T-cell (primary cell): ENCODE results near the gene MAP2K7. TPM values are rescaled to one million over a fixed set of nuclear protein-coding genes. Genes with fewer than 3 reads are reported as not detected.
"Not testable (repeated sequence)": the region's sequence is repeated elsewhere in the genome, so short reads cannot be mapped to it uniquely, and the experiment has no call there.

Experiments
- ATAC-seq, 4 experiments: fragments of 200-7000 bp in 3 of 4; fragments of 150-1000 bp in 1 of 4; cut with Tn5 transposase; replicated peaks in 1 of 4; 1 replicate in 3 of 4; 2 replicates in 1 of 4; pipeline ENCODE4 v1.10.0; 2021; ENCODE audit warnings: moderate library complexity in 3 of 4, mild to moderate bottlenecking in 2 of 4, moderate number of reproducible peaks in 1 of 4
- CTCF ChIA-PET, 2 donors: fragments of 300-600 bp; sonication (Branson Sonifier 250); formaldehyde crosslinking; loops; one replicate each; lab custom pipeline; 2022; ENCODE audit warnings: antibody characterized with exemption in 2 of 2; lab: Charles Lee
- POLR2A ChIA-PET, 2 donors: fragments of 300-600 bp; sonication (Branson Sonifier 250); formaldehyde crosslinking; loops; one replicate each; lab custom pipeline; 2022; ENCODE audit warnings: antibody characterized with exemption in 2 of 2; lab: Charles Lee
- DNase-seq, 35 experiments: peaks; one replicate each; pipeline versions ENCODE4 v3.0.0 to v3.0.0-alpha.2; 2013 to 2023
- H3K27ac ChIP-seq: one replicate; pipeline ENCODE4 v1.5.1; 2013; ENCODE audit warnings: low read length
- H3K27me3 ChIP-seq, 2 experiments: replicated peaks in 1 of 2; 1 replicate in 1 of 2; 2 replicates in 1 of 2; pipeline versions ENCODE4 v1.6.1 to v1.7.0; 2013; ENCODE audit warnings: low read length in 1 of 2, mixed read lengths in 1 of 2; ENCODE audit not compliant: control insufficient read depth in 2 of 2, insufficient read depth in 2 of 2; ENCODE audit errors: extremely low read depth in 1 of 2
- H3K36me3 ChIP-seq, 2 donors: 1 replicate in 1 of 2; 2 replicates in 1 of 2; pipeline versions ENCODE4 v1.6.1 to v1.7.0; 2013; ENCODE audit warnings: low read length in 1 of 2; ENCODE audit not compliant: control insufficient read depth in 2 of 2, insufficient read depth in 1 of 2; ENCODE audit errors: extremely low read depth in 1 of 2
- H3K4me1 ChIP-seq, 2 experiments: 1 replicate in 1 of 2; 2 replicates in 1 of 2; pipeline versions ENCODE4 v1.6.1 to v1.7.0; 2013; ENCODE audit warnings: low read length in 2 of 2, mixed read lengths in 1 of 2; ENCODE audit not compliant: insufficient read depth in 2 of 2, control insufficient read depth in 1 of 2; ENCODE audit errors: extremely low read depth in 1 of 2
- H3K4me3 ChIP-seq, 2 donors: 1 replicate in 1 of 2; 2 replicates in 1 of 2; pipeline versions ENCODE4 v1.5.1 to v1.7.0; 2013; ENCODE audit warnings: mild to moderate bottlenecking in 2 of 2, low read length in 1 of 2, moderate library complexity in 1 of 2; ENCODE audit not compliant: control insufficient read depth in 1 of 2; ENCODE audit errors: extremely low read depth in 1 of 2
- H3K9me3 ChIP-seq: 2 replicates; pipeline ENCODE4 v1.7.0; 2013
- H3K27ac Mint-ChIP-seq, 2 donors: one replicate each; pipeline ENCODE4 v1.8.0; 2020 to 2021; ENCODE audit warnings: mild to moderate bottlenecking in 2 of 2, mixed read lengths in 2 of 2
- H3K27me3 Mint-ChIP-seq, 2 donors: one replicate each; pipeline ENCODE4 v1.8.0; 2021 to 2022; ENCODE audit warnings: mixed read lengths in 2 of 2
- H3K36me3 Mint-ChIP-seq: one replicate; pipeline ENCODE4 v1.8.0; 2021; ENCODE audit warnings: mixed read lengths
- H3K4me1 Mint-ChIP-seq, 3 donors: one replicate each; pipeline ENCODE4 v1.8.0; 2020 to 2022; ENCODE audit warnings: mixed read lengths in 3 of 3, mild to moderate bottlenecking in 1 of 3
- H3K4me3 Mint-ChIP-seq, 3 donors: one replicate each; pipeline ENCODE4 v1.8.0; 2020 to 2022; ENCODE audit warnings: mild to moderate bottlenecking in 3 of 3, mixed read lengths in 3 of 3, moderate library complexity in 3 of 3
- H3K9me3 Mint-ChIP-seq, 3 donors: one replicate each; pipeline ENCODE4 v1.8.0; 2020 to 2022; ENCODE audit warnings: mixed read lengths in 3 of 3
- WGBS: methylation state at CpG from one replicate; pipeline ENCODE4 v1.1.5; 2013; ENCODE audit warnings: missing lambda C conversion rate; ENCODE audit not compliant: insufficient coverage; 5-methylcytosine and 5-hydroxymethylcytosine counted together
- total RNA-seq, 35 experiments: library from RNA in 6 of 35; stranded (reverse) in 6 of 35; fragments of 120-200 nt in 1 of 35; gene quantifications; one replicate each; pipeline versions ENCODE4 v1.2.1 to v1.2.4 and lab custom pipeline; 2013 to 2026

MAP2K7 gene
- total RNA-seq, 5 donors from 2014 or later (not counting 1 experiment from before 2014, with no cell fraction given): 68.1 to 93.1 (median 73.5) TPM

DNA sequence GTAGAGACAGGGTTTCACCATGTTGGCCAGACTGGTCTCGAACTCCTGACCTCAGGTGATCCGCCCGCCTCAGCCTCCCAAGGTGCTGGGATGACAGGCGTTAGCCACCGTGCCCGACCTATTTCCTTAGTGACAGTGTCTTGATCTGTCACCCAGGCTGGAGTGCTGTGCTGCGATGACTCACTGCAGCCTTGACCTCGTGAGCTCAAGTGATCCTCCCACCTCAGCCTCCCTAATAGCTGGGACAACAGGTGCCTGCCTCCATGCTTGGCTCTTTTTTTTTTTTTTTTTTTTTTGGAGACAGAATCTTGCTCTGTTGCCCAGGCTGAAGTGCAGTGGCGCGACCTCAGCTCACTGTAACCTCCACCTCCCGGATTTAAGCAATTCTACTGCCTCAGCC is 26.4 kb downstream of the MAP2K7 start:
- peaks cover 2 to 16% of the 10 kb centered on the region in 2 experiments for H3K4me1 ChIP-seq
- not testable (repeated sequence) for H3K9me3 ChIP-seq, H3K4me3 ChIP-seq, DNase-seq, ATAC-seq, H3K27ac Mint-ChIP-seq, H3K4me3 Mint-ChIP-seq, H3K27ac ChIP-seq, H3K27me3 ChIP-seq, H3K27me3 Mint-ChIP-seq, H3K9me3 Mint-ChIP-seq, H3K36me3 Mint-ChIP-seq
- WGBS: 50% methylated on average over 2 of the region's 11 CpGs
- H3K36me3 ChIP-seq: peaks cover 18 to 44% of the 10 kb centered on the region in 2 donors
- ChIA-PET CTCF (interaction anchor here in 1 of 2 donors (0.6 to 2.7 kb wide), 5 partner anchors 9 to 624 kb away, joined by 3 to 15 read pairs (median 6); partner anchors contain the start of genes SNAPC2 and TIMM44), POLR2A (interaction anchor here in 1 of 2 donors (0.6 kb wide), 1 partner anchor 13 kb away, joined by 3 read pairs; no protein-coding TSS in a partner anchor)
- peaks cover 0 to 16% (median 12%) of the 10 kb centered on the region in 3 donors for H3K4me1 Mint-ChIP-seq

DNA sequence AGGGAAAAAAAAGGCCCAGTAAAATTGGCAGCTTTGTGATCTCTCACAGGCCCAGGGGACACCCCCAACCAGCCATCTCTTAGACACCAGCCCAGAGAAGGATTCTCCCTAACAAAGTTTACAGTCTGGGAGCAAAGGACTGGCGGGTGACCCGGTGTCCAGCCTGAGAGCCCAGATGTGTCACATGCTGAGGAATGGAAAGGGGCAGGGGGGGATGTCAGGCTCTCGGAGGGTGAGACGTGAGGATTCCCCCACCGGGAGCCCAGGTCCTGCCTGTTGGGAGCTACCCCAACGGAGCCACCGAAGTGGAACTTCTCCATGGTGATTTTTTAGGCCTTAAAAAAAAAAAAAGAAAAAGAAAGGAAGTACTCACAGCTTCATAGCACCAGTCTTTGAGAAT is 27.1 kb downstream of the MAP2K7 start:
- WGBS: no CpG with 5 or more reads among the region's 7 CpGs
- peaks cover 18 to 50% of the 10 kb centered on the region in 2 donors for H3K36me3 ChIP-seq
- no peak overlapping the region for H3K27ac ChIP-seq
- Mint-ChIP-seq H3K27me3 (no peaks in the 10 kb centered on the region), H3K36me3 (peaks cover 8% of the 10 kb centered on the region), H3K9me3 (no peaks in the 10 kb centered on the region), H3K27ac (no peak overlapping the region), H3K4me1 (peaks cover 0 to 14% (median 11%) of the 10 kb centered on the region in 3 donors), H3K4me3 (no peak overlapping the region)
- no peaks in the 10 kb centered on the region for H3K9me3 ChIP-seq
- DNase-seq: no peak
- ChIA-PET POLR2A (no interaction called here), CTCF (interaction anchor here in 1 of 2 donors (0.6 to 2.7 kb wide), 3 partner anchors 13 to 625 kb away, joined by 4 to 15 read pairs (median 6); partner anchors contain the start of gene TIMM44)
- H3K4me1 ChIP-seq: peaks cover 2 to 14% of the 10 kb centered on the region in 2 experiments
- no peaks in the 10 kb centered on the region for H3K27me3 ChIP-seq
- ATAC-seq: no peak
- H3K4me3 ChIP-seq: no peak overlapping the region

DNA sequence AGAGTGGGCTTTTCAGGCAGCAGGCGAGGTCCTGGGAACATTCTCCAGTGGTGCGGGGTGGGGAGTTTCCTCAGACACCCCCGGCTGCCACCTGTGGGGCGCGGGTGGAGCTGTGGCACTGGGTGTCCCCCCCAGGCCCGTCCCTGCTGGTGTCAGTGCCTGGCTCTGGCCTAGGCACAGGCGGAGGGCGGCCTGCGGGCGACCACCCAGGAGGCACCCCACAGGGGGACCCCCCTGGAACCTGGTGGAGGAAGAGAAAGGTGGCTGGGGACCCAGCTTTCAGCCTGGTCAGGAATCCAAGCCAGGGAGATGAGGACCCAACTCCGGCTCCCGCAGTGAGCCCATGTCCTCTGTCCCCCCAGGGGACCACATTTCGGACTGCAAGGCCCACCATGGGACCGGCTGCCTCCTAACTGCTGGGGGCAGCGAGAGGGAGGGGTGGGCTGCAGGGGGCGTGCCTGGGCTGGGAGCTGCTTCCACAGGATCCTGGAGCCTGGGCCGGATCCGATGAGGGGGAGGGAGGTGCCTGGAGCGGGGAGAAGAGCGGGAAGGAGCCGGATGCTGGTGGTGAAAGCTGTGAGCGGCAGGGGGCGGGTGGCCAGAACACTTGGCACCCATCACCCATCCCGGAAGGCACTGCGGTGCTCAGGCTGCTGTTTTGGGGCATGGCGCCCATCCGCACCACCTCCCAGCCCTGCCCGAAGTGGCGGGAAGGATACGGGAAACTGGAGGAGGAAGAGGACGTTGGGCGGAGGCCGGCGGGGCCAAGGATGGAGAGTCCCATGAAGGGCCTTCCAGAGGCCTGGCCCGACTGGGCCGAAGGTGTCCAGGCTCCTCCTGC is 27.8 kb downstream of the MAP2K7 start:
- no peaks in the 10 kb centered on the region for H3K27me3 Mint-ChIP-seq
- H3K9me3 ChIP-seq: no peaks in the 10 kb centered on the region
- H3K4me3 ChIP-seq: no peak overlapping the region
- H3K4me3 Mint-ChIP-seq: no peak overlapping the region
- peaks cover 21 to 54% of the 10 kb centered on the region in 2 donors for H3K36me3 ChIP-seq
- H3K27ac Mint-ChIP-seq: no peak overlapping the region
- ChIA-PET POLR2A (no interaction called here), CTCF (no interaction called here)
- DNase-seq: no peak
- H3K36me3 Mint-ChIP-seq: peaks cover 9% of the 10 kb centered on the region
- no peaks in the 10 kb centered on the region for H3K9me3 Mint-ChIP-seq
- 96% methylated on average over 23 of the region's 36 CpGs for WGBS
- H3K27me3 ChIP-seq: no peaks in the 10 kb centered on the region
- H3K27ac ChIP-seq: no peak overlapping the region
- no peak for ATAC-seq
- peaks cover 2 to 10% of the 10 kb centered on the region in 2 experiments for H3K4me1 ChIP-seq
- H3K4me1 Mint-ChIP-seq: peaks cover 0 to 11% (median 8%) of the 10 kb centered on the region in 3 donors

DNA sequence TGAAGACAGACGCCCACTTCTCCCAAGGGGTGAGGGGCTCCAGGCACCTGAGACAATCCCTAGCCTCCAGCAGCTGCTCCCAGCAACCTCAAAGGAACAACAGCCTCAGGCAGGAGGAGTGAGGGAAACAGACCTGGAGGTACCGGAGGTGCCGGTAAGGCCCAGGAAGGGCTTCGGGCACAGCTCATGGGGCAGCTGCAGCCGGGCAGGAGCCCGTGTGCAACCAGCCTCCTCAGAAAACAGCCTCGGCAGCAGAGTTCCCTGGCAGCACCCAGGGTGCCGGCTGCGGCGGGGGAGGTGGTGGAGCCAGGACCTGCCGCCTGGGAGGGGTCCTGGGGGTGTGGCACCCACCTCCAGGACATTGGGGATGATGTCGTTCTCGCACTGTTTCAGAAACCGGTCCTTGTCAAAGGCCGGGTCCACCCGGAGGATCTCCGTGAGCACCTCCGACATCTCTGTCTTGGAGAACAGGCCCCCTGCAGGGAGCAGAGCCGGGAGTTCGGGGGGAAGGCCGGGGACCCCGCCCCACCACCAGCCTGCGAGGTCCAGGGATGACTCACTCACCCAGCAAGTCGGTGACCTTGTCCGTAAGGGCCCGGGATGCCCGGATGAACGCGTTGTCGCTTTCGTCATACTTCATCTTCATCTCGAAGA is 28.7 kb downstream of the MAP2K7 start:
- Mint-ChIP-seq H3K9me3 (no peaks in the 10 kb centered on the region), H3K27ac (no peak overlapping the region), H3K4me3 (no peak overlapping the region), H3K36me3 (peaks cover 9% of the 10 kb centered on the region), H3K27me3 (no peaks in the 10 kb centered on the region), H3K4me1 (peaks cover 0 to 10% (median 7%) of the 10 kb centered on the region in 3 donors)
- ATAC-seq (no peak), DNase-seq (no peak)
- no peaks in the 10 kb centered on the region for H3K9me3 ChIP-seq
- H3K4me1 ChIP-seq: peaks cover 2 to 7% of the 10 kb centered on the region in 2 experiments
- 96% methylated on average over 19 of the region's 32 CpGs for WGBS
- POLR2A ChIA-PET: no interaction called here
- no peaks in the 10 kb centered on the region for H3K27me3 ChIP-seq
- CTCF ChIA-PET: no interaction called here
- no peak overlapping the region for H3K27ac ChIP-seq
- no peak overlapping the region for H3K4me3 ChIP-seq
- peaks cover 28 to 61% of the 10 kb centered on the region in 2 donors for H3K36me3 ChIP-seq

GRCh38 chr19:7932930-7933300 is 29.2 kb downstream of the MAP2K7 start:
- Mint-ChIP-seq H3K4me3 (no peak overlapping the region), H3K4me1 (peaks cover 0 to 10% (median 7%) of the 10 kb centered on the region in 3 donors), H3K27me3 (no peaks in the 10 kb centered on the region), H3K36me3 (peaks cover 9% of the 10 kb centered on the region), H3K27ac (no peak overlapping the region), H3K9me3 (no peaks in the 10 kb centered on the region)
- ChIA-PET CTCF (no interaction called here), POLR2A (no interaction called here)
- H3K4me3 ChIP-seq: no peak overlapping the region
- ATAC-seq: no peak
- DNase-seq: no peak
- no peak overlapping the region for H3K27ac ChIP-seq
- H3K9me3 ChIP-seq: no peaks in the 10 kb centered on the region
- peaks cover 30 to 65% of the 10 kb centered on the region in 2 donors for H3K36me3 ChIP-seq
- H3K4me1 ChIP-seq: peaks cover 2 to 7% of the 10 kb centered on the region in 2 experiments
- H3K27me3 ChIP-seq: no peaks in the 10 kb centered on the region
- 94% methylated on average over 5 of the region's 10 CpGs for WGBS

DNA sequence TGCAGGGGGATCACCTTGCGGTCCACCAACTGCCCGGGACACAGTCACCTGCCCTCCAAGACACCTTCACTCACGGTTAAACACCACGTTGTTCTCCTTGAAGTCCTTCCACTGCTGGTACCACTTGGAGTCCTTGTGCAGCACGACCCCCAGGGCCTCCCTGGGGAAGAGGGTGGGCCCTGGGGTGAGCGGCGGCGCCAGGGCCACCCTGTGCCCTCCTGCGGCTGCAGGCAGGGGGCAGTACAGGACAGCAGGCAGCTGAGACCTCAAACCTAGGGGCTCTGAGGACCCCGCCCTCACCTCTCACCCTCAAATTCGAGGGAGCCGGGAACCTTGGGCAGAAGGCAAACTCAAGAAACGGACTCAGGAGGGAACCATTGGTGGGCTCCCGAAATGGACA is 29.7 kb downstream of the MAP2K7 start:
- CTCF ChIA-PET: no interaction called here
- POLR2A ChIA-PET: no interaction called here
- DNase-seq: no peak
- Histone ChIP-seq H3K9me3 (no peaks in the 10 kb centered on the region), H3K27me3 (no peaks in the 10 kb centered on the region), H3K27ac (no peak overlapping the region), H3K4me1 (peaks cover 2 to 7% of the 10 kb centered on the region in 2 experiments), H3K36me3 (peaks cover 31 to 69% of the 10 kb centered on the region in 2 donors), H3K4me3 (no peak overlapping the region)
- Mint-ChIP-seq H3K36me3 (peaks cover 9% of the 10 kb centered on the region), H3K4me1 (peaks cover 0 to 10% (median 7%) of the 10 kb centered on the region in 3 donors), H3K4me3 (no peak overlapping the region), H3K27ac (no peak overlapping the region), H3K27me3 (no peaks in the 10 kb centered on the region), H3K9me3 (no peaks in the 10 kb centered on the region)
- ATAC-seq: no peak
- 86% methylated on average over 11 of the region's 14 CpGs for WGBS
